ENCODE data around the gene RABGAP1L. TPM values are rescaled to one million over a fixed set of nuclear protein-coding genes. Genes with fewer than 3 reads are reported as not detected.
"Not testable (repeated sequence)": the region's sequence is repeated elsewhere in the genome, so short reads cannot be mapped to it uniquely, and the experiment has no call there.

RABGAP1L gene
- total RNA-seq, 6 donors from 2014 or later, result 41.3 to 229 (median 85.3) TPM

DNA sequence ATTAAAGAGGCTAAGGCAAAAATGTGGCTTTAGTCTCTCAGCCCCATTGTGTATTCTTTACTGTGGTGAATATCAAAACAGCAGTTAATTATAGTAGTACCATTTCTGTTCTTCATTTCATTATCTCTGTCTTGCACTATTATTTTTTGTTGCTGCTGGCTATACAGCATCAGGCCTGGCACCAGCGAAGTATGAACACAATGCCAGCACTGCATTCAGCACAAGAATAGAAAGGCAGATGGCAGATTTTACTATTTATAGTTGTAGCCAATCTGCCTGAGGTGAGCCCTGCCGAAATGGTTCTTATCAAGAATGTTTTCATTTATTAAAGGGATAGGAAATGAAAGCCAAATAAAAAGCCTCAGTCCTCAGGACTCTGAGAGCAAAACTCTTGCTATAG lies 360.5 kb downstream of the RABGAP1L start:
- TF ChIP-seq, protein P1, sequence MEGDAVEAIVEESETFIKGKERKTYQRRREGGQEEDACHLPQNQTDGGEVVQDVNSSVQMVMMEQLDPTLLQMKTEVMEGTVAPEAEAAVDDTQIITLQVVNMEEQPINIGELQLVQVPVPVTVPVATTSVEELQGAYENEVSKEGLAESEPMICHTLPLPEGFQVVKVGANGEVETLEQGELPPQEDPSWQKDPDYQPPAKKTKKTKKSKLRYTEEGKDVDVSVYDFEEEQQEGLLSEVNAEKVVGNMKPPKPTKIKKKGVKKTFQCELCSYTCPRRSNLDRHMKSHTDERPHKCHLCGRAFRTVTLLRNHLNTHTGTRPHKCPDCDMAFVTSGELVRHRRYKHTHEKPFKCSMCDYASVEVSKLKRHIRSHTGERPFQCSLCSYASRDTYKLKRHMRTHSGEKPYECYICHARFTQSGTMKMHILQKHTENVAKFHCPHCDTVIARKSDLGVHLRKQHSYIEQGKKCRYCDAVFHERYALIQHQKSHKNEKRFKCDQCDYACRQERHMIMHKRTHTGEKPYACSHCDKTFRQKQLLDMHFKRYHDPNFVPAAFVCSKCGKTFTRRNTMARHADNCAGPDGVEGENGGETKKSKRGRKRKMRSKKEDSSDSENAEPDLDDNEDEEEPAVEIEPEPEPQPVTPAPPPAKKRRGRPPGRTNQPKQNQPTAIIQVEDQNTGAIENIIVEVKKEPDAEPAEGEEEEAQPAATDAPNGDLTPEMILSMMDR (IDR thresholded peaks at IDR 0.05), result no peak
- TF ChIP-seq POLR2AphosphoS5 (IDR thresholded peaks at IDR 0.05), result no peak
- no peak for TF ChIP-seq POLR2A (IDR thresholded peaks at IDR 0.05)
- no peak for TF ChIP-seq EP300 (IDR thresholded peaks at IDR 0.05)
- no peaks in the 10 kb centered on the region for H3K27me3 ChIP-seq
- H3K27ac ChIP-seq, result no peak overlapping the region
- H3K4me1 ChIP-seq, result no peaks in the 10 kb centered on the region
- no peak for ATAC-seq (ENCODE audit: low FRiP score in 2 of 2)
- no peaks in the 10 kb centered on the region for H3K36me3 ChIP-seq
- no peak overlapping the region for H3K4me3 ChIP-seq
- DNase-seq, result no peak
- 54 to 70% methylated on average over 2 of the region's 2 CpGs for WGBS, 2 donors
- peaks cover 0 to 4% (median 0%) of the 10 kb centered on the region in 4 donors for H3K9me3 ChIP-seq

DNA sequence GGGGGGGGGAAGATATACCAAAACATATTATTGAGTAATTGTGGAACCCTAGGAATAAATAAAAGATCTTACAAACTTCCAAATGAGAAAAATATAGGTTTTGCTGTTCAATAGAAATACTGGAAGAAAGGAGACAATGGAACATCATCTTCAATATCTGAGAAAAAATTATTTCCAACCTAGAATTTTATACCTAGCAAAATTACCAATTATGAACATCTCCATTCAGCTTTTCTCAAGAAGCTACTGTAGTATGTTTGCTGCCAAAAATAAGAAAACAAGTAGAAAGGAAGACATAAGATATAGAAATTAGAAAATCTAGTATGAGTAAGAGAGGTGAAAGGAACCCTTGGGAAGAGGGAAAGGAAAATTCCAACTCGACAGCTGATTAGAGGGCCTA lies 372.4 kb downstream of the RABGAP1L start:
- no peak for TF ChIP-seq POLR2A (IDR thresholded peaks at IDR 0.05)
- no peak for TF ChIP-seq POLR2AphosphoS5 (IDR thresholded peaks at IDR 0.05)
- TF ChIP-seq, protein P1 (IDR thresholded peaks at IDR 0.05), result no peak
- no peak for TF ChIP-seq EP300 (IDR thresholded peaks at IDR 0.05)
- no peak overlapping the region for H3K27ac ChIP-seq
- H3K9me3 ChIP-seq, result peaks cover 6 to 12% (median 10%) of the 10 kb centered on the region in 4 donors
- H3K27me3 ChIP-seq, result no peaks in the 10 kb centered on the region
- H3K4me1 ChIP-seq, result no peaks in the 10 kb centered on the region
- DNase-seq (no peak), ATAC-seq (ENCODE audit: low FRiP score in 2 of 2) (no peak)
- H3K36me3 ChIP-seq, result no peaks in the 10 kb centered on the region
- no peak overlapping the region for H3K4me3 ChIP-seq
- 88 to 97% methylated on average over 1 of the region's 1 CpG for WGBS, 2 donors

DNA sequence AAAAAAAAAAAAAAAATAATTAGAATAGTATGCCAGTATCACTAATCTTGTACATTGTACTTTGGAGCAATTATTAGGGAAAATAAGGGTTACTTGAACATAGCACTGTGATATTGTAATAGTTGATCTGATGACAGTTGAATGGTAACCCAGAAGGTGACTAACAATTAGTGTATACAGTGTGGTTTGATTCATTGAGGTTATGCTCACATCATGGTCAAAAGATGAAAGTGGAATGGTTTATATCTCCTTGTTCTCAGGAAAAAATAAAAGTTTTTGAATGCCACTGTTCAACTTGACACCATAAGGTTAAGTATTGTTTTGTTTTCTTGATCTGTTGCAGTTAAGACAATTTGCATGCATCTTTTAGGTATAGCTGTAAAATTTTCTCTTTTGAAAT lies 375.5 kb downstream of the RABGAP1L start:
- H3K9me3 ChIP-seq, result peaks cover 6 to 17% (median 10%) of the 10 kb centered on the region in 4 donors
- no peak for ATAC-seq (ENCODE audit: low FRiP score in 2 of 2)
- no peaks in the 10 kb centered on the region for H3K36me3 ChIP-seq
- TF ChIP-seq EP300 (IDR thresholded peaks at IDR 0.05), result no peak
- TF ChIP-seq POLR2AphosphoS5 (IDR thresholded peaks at IDR 0.05), result no peak
- TF ChIP-seq POLR2A (IDR thresholded peaks at IDR 0.05), result no peak
- TF ChIP-seq, protein P1 (IDR thresholded peaks at IDR 0.05), result no peak
- no peak overlapping the region for H3K27ac ChIP-seq
- no peaks in the 10 kb centered on the region for H3K4me1 ChIP-seq
- no peaks in the 10 kb centered on the region for H3K27me3 ChIP-seq
- DNase-seq, result no peak
- no peak overlapping the region for H3K4me3 ChIP-seq

DNA sequence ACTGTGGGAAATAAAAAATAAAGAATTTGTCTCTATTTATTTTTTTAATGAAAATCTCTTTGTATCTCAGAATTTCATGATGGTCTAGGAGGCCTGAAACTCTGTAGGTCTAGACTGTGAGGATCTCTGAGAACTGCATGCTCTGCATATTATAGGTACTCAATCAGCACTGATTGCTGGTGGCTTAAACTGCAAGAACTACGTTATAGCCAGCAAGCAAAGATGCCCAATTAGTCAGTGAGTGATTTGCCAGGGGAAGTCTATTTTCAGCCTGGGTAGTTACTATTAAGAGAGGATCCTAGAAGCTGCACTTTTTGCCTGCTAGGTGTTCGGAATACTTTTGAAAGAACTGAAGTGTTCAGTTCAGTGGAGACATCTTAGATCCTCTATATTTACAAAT lies 375.9 kb downstream of the RABGAP1L start:
- WGBS, 2 donors, result 78 to 83% methylated on average over 2 of the region's 2 CpGs
- H3K4me1 ChIP-seq, result no peaks in the 10 kb centered on the region
- TF ChIP-seq EP300 (IDR thresholded peaks at IDR 0.05), result no peak
- TF ChIP-seq, protein P1 (IDR thresholded peaks at IDR 0.05), result no peak
- TF ChIP-seq POLR2A (IDR thresholded peaks at IDR 0.05), result no peak
- no peak for TF ChIP-seq POLR2AphosphoS5 (IDR thresholded peaks at IDR 0.05)
- no peak overlapping the region for H3K27ac ChIP-seq
- no peaks in the 10 kb centered on the region for H3K27me3 ChIP-seq
- peaks cover 6 to 17% (median 9%) of the 10 kb centered on the region in 4 donors for H3K9me3 ChIP-seq
- H3K36me3 ChIP-seq, result no peaks in the 10 kb centered on the region
- ATAC-seq (ENCODE audit: low FRiP score in 2 of 2) (no peak), DNase-seq (no peak)
- no peak overlapping the region for H3K4me3 ChIP-seq

- not testable (repeated sequence) for H3K4me3 ChIP-seq; H3K27ac ChIP-seq; H3K27me3 ChIP-seq; ATAC-seq (ENCODE audit: low FRiP score in 2 of 2); H3K4me1 ChIP-seq; H3K36me3 ChIP-seq; DNase-seq
- WGBS, 2 donors, result 97 to 98% methylated on average over 2 of the region's 2 CpGs
- H3K9me3 ChIP-seq, result peaks cover 0 to 14% (median 3%) of the 10 kb centered on the region in 4 donors
These were observed 384.1 kb downstream of the RABGAP1L start for GRCh38 chr1:174543421-174543820.
